ENCODE measurements around the gene STEAP3.

STEAP3 gene

GRCh38 chr2:119289642-119290041, 66.0 kb downstream of the STEAP3 start:
- no peak for DNase-seq (ENCODE audit: low read depth in 1 of 2, low spot score in 1 of 2)
- no peak for TF ChIP-seq JUND (IDR thresholded peaks at IDR 0.05; ENCODE audit: low read depth)
- in situ Hi-C loops (cut with HindIII; ENCODE audit: low pct_unique_long_range_greater_than_20kb, low sequenced_read_pairs), result no loop called here

- TF ChIP-seq JUND (IDR thresholded peaks at IDR 0.05; ENCODE audit: low read depth), result no peak
- peak; percentile 71 to 86 for DNase-seq (ENCODE audit: low read depth in 1 of 2, low spot score in 1 of 2)
- in situ Hi-C loops (cut with HindIII; ENCODE audit: low pct_unique_long_range_greater_than_20kb, low sequenced_read_pairs), result no loop called here
These were observed 67.4 kb downstream of the STEAP3 start for GRCh38 chr2:119290859-119291587.

- in situ Hi-C loops (cut with HindIII; ENCODE audit: low pct_unique_long_range_greater_than_20kb, low sequenced_read_pairs), result no loop called here
- no peak for DNase-seq (ENCODE audit: low read depth in 1 of 2, low spot score in 1 of 2)
- TF ChIP-seq JUND (IDR thresholded peaks at IDR 0.05; ENCODE audit: low read depth), result no peak
These were observed 68.0 kb downstream of the STEAP3 start for GRCh38 chr2:119291588-119292167.

DNA sequence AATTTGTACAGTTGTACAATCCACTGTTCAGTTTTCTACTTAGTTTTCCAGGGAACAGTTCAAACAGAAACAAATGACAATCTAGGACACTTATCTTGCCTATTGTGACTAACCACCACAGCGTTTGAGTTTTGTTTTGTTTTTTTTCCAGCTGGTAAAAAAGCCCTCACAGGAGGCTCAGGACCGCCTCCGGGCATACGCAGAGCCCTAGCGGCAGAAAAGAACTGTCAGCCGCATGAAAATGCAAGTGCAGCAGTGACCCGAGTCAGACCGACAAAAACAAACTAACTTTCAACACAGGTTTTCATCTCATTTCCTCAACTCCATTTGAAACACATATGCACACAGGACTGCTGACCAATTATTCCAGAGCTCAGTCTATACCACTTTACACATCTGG, 68.6 kb downstream of the STEAP3 start:
- in situ Hi-C loops (cut with HindIII; ENCODE audit: low pct_unique_long_range_greater_than_20kb, low sequenced_read_pairs), result no loop called here
- DNase-seq (ENCODE audit: low read depth in 1 of 2, low spot score in 1 of 2), result no peak
- no peak for TF ChIP-seq JUND (IDR thresholded peaks at IDR 0.05; ENCODE audit: low read depth)

DNA sequence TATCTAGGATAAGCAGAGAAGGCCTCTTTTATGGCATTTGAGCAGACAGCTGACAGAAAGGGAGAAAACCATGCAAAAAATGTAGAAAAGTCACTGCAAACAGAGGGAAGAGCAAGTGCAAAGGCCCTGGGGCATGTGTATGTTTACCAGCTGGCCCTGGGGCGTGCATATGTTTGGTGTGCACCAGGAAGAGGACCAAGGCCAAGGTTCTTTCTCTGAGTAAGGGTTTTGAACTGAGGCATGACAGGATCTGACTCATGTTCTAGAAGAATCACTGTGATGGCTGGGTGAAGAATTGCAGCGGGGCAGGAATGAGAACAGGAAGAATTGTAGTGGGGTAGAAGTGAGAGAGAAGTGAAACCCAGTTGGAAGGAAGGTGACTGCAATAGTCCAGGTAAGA, 69.6 kb downstream of the STEAP3 start:
- in situ Hi-C loops (cut with HindIII; ENCODE audit: low pct_unique_long_range_greater_than_20kb, low sequenced_read_pairs), result no loop called here
- no peak for DNase-seq (ENCODE audit: low read depth in 1 of 2, low spot score in 1 of 2)
- TF ChIP-seq JUND (IDR thresholded peaks at IDR 0.05; ENCODE audit: low read depth), result no peak

DNA sequence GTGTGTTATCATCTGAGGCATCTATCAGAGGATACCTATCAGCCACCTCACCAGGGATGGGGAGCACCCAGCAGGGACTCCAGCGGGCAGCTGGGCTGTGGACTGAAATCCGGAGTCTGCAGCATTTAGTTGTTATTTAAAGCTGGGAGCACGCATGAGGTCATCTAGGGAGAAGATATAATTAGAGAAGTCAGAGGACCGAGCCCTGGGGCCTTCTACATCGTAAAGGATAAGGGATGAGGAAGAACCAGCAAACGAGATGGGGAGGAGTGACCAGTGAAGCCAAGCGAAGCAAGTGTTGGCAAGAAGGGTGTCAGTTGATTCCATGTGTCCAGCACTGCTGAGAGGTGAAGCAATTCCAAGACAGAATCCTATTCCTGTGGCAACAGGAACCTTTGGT, 70.3 kb downstream of the STEAP3 start:
- DNase-seq (ENCODE audit: low read depth in 1 of 2, low spot score in 1 of 2), result no peak
- in situ Hi-C loops (cut with HindIII; ENCODE audit: low pct_unique_long_range_greater_than_20kb, low sequenced_read_pairs), result no loop called here
- TF ChIP-seq JUND (IDR thresholded peaks at IDR 0.05; ENCODE audit: low read depth), result no peak

- in situ Hi-C loops (cut with HindIII; ENCODE audit: low pct_unique_long_range_greater_than_20kb, low sequenced_read_pairs), result no loop called here
- TF ChIP-seq JUND (IDR thresholded peaks at IDR 0.05; ENCODE audit: low read depth), result no peak
- no peak for DNase-seq (ENCODE audit: low read depth in 1 of 2, low spot score in 1 of 2)
These were observed 71.0 kb downstream of the STEAP3 start for GRCh38 chr2:119294671-119295070.

DNA sequence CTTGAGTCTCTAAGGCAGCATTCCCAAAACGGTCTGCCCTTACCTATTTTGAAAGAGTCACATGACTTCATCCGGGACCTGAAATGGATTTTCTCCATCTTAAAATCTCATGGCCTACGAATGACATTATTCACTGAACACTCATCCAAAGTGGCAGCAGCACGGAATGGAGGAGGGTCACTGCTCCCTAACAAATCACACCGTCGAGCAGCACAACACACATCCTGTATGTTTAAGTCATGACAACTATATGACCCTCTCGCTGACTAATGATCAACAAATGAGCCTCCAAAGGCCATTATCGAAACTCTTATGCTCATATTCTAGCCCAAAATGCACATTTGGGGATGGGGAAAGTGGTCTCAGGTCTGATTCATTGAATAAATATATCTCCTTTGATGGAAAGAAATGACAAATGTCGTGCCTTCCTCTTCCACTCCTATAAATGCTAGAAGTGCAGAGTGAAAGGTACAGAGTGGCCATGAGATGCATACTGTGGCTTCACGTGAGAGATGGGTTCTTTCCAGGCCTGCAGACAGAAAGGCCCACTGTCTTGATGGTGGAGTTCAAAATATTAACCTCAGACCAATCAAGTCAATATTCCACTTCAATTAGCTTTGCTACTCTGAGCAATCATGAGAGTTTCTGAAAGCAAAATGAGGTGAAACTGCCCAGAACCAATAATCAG, 72.2 kb downstream of the STEAP3 start:
- in situ Hi-C loops (cut with HindIII; ENCODE audit: low pct_unique_long_range_greater_than_20kb, low sequenced_read_pairs), result no loop called here
- no peak for TF ChIP-seq JUND (IDR thresholded peaks at IDR 0.05; ENCODE audit: low read depth)
- DNase-seq (ENCODE audit: low read depth in 1 of 2, low spot score in 1 of 2), result no peak

- in situ Hi-C loops (cut with HindIII; ENCODE audit: low pct_unique_long_range_greater_than_20kb, low sequenced_read_pairs), result no loop called here
- TF ChIP-seq JUND (IDR thresholded peaks at IDR 0.05; ENCODE audit: low read depth), result no peak
- DNase-seq (ENCODE audit: low read depth in 1 of 2, low spot score in 1 of 2), result no peak
These were observed 77.8 kb downstream of the STEAP3 start for GRCh38 chr2:119301413-119301812.

DNA sequence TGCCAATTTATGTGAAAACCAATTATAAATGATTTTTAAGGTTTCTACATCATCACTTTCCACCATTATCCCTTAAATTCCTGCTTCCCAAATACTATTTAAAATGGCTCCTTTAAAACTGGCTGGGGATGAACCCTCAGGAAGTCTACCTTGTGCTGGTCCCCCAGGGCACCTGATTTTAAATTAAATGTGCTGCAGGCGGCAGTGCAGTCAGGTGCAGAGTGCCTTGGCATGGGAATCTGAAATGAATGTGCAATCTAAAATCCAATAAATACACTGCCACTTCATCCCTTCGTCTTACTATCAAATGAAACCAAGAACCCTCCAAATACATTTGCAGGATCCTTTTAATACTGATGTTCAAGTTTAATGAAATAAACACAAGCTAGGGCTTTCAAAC, 81.2 kb downstream of the STEAP3 start:
- in situ Hi-C loops (cut with HindIII; ENCODE audit: low pct_unique_long_range_greater_than_20kb, low sequenced_read_pairs), result no loop called here
- no peak for TF ChIP-seq JUND (IDR thresholded peaks at IDR 0.05; ENCODE audit: low read depth)
- DNase-seq (ENCODE audit: low read depth in 1 of 2, low spot score in 1 of 2), result no peak

DNA sequence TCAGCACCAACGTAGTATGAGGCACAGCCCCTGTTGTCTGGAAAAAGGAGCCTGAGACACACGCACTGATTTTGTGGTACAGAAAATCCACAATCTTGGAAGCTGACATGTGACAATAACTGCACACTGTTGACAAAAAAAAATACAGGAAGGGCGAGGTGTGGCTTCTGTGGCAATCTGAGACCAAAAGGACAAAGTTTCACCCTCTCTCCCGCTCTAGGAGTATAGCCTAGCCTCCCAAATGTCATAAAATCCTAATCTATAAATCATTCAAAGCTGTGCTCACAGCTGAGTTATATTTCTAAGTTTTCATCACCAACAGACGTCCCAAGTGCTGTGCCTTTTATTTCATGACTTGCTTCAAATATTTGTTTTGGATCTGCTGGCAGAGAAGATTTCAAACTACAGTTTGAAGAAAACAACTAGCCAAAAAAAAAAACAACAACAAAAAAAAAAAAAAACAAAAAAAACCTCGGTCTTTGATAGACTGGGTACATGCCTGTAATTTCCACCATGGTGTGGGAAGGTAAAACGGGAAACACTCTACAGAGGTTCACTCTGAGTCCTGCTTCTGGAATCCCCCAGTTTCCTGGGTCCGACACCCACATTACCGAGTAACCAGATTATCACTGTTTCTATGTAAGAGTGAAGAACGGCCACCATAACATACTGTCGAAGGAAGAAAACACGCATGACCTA, 82.0 kb downstream of the STEAP3 start:
- DNase-seq (ENCODE audit: low read depth in 1 of 2, low spot score in 1 of 2), result no peak
- in situ Hi-C loops (cut with HindIII; ENCODE audit: low pct_unique_long_range_greater_than_20kb, low sequenced_read_pairs), result no loop called here
- no peak for TF ChIP-seq JUND (IDR thresholded peaks at IDR 0.05; ENCODE audit: low read depth)

DNA sequence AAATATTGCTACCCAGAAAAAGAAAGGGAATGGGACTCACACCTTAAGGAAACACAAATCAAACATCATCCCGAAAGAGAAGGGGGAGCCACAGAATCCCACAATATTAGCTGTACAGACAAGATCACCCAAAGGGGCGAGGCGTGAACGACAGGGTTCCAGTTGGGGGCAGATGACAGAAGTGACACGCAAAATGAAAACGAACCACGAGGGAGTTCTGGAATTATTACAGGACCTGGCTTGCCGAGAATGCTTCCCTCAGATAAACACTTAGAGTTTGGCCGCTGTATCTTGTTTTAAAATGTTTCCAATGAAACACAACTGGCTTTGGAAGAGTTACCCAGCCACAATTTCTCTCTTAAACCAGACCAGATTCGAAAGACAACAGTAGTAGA, 82.6 kb downstream of the STEAP3 start:
- no peak for TF ChIP-seq JUND (IDR thresholded peaks at IDR 0.05; ENCODE audit: low read depth)
- DNase-seq (ENCODE audit: low read depth in 1 of 2, low spot score in 1 of 2), result no peak
- in situ Hi-C loops (cut with HindIII; ENCODE audit: low pct_unique_long_range_greater_than_20kb, low sequenced_read_pairs), result no loop called here
